GM19099 (cell line): Measurements from ENCODE around the gene TMEM212.

Experiments
- POLR2A ChIP-seq: IDR thresholded peaks from 3 replicates; pipeline ENCODE4 v1.6.1; 2011; ENCODE audit warnings: low read depth; ENCODE audit not compliant: insufficient read length; ENCODE audit errors: extremely low read depth

The TMEM212 gene

DNA sequence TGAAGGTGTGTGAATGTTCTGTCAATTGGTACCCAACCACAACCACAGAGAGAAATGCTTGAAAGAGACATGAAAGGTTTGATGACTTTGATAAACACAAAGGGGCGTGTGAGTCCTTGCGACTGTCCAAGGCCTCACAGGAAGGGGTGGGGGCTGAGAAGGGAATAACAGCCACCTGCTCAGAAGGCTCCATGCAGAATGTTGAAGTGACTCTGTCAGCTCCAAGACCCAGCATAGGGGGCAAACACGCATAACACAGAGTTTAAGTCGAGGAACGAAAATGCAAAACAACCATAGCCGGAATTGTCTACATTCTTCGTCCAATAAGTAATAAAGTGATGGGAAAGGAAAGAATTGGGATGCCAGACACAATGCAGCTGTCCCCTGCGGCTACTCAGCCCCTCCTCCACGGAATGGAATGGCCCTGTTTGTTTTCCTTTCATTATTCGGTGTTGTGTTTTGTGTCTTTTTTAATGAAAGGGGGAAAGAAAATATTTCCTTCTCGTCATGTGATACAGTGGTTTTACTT is 19.9 kb downstream of the TMEM212 start:
- TF ChIP-seq POLR2A: no peak

DNA sequence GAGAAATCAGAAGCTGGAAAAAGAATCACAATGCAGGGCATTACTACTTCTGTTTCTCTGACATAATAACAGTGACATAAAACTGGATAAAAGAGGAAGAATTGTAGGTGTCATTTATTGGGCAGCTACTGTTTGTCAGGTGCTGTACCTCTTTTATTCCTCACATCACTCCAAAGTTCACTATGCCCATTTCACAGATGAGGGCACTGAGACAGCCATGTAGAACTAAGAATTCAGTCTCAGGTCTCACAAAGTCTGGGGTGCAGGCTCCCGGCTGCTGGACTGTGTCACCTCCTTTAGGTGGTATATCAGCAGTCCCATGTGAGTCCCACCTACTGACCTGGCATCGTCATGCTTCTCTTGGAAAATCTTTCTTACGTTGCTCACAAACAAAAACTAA is 20.8 kb downstream of the TMEM212 start:
- no peak for TF ChIP-seq POLR2A

DNA sequence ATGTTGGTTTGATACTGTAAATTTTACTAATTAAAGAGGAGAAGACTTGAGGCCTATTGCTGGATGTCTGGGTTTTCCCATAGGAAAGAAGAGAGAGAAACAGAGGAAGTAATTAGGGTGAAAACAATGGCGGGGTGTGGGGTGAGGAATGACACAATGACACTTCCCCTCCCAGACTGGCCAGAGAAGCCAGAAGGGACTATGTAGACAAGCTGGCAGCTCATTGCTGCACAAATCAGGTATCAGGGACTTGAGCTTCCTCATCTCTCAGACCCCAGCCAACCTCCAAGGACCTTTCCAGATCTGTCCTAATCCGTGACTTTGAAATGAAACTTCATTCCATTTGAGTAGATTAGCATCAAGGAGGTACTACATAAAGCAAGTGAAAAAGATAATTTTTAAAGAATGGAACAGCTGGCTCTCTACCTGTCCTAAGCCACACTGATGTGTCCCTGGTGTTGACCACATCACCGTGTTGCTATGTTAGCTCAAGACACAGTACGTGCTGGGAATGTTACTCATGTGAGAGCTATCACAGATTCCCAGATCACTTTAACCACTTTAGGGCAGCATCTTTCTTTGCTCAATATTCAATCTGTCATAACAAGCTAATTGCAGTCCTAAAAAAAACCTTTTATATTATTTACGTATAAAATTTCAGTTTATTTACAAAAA is 22.2 kb downstream of the TMEM212 start:
- TF ChIP-seq POLR2A: no peak

DNA sequence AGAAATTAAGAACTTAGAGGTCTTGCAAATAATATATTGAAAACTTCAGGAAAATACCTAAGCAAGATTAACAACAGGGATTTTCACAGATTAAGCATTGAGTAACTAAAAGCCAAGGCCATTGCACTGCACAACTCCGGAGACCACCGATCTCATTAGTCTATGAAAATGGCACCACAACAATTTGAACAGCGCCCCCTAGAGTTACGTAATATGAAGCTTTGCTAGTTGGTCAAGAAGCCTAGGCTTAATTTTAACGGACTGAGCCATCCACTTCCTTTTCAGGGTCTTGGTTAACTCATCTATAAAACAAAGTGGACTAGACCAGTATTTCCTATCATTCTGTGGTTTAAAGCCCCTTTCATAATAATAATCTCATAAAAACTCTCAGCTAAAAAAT is 24.8 kb downstream of the TMEM212 start:
- TF ChIP-seq POLR2A: no peak

DNA sequence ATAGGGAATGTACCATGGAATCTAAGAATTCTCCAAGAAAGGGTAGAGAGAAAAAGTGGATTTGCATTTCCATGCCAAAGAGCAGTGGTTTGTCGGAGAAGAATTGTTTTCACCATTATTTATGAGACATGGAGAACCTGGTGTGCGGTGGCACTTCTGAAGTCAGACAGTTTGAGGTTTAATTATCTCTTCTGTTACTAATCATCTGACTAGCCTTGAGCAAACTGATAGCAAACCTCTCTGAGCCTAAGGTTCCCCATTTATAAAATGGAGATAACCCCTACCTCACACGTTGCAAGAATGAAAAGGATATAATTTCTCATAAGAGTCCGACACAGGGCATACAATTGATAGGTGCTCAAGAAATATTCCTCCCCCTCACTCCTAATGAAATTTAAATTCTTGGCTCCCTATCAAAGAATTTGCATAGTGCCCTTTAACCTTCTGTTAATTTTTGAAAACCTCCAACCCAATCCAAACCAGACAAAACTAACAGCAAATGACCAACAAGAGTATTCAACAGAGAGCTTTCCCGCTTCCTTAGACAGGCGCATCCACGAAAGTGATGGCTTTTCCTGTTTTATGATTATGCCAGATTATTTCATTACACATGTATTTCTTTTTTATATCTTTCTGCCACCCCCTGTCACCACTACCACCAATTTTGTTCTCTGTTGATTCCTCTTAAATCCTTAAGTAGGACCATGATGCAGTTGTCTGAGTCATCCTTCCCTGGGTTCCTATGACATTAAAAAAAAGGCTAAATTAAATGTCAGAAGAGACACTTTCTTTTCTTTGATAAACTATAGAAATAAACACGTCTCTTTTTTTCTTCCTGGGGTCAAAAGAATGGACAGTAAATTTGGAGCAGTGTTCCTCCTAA is 28.5 kb downstream of the TMEM212 start:
- TF ChIP-seq POLR2A: no peak

- TF ChIP-seq POLR2A: no peak
These were observed 30.4 kb downstream of the TMEM212 start for GRCh38 chr3:171873580-171873979.

- no peak for TF ChIP-seq POLR2A
These were observed 31.1 kb downstream of the TMEM212 start for GRCh38 chr3:171874251-171874681.

- no peak for TF ChIP-seq POLR2A
These were observed 31.7 kb downstream of the TMEM212 start for GRCh38 chr3:171874879-171875278.

DNA sequence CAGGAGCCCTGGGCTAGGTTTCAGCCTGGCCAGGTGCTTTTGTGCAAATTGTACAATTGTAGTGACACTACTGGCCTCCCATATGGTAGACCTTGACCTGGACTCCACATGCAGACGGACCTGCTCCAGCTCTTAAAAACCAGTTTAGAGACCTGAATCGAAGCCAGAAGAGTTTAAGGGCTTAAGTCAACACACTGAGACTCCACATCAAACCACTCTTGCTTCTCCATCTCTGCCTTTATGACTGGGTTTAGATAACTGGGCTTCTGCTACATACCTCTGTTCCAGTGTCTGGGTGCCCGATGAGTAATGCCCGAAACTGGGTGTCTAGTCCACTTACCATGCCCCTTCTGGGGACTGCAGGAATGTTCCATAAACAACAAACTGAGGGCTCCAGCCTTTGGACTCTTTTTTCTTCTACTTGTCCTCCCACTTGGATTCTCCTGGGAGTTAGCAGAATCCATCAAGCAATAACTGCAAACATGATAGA is 32.8 kb downstream of the TMEM212 start:
- TF ChIP-seq POLR2A: no peak

- TF ChIP-seq POLR2A: no peak
These were observed 33.6 kb downstream of the TMEM212 start for GRCh38 chr3:171876680-171877147.

GRCh38 chr3:171878461-171879225 is 35.5 kb downstream of the TMEM212 start:
- no peak for TF ChIP-seq POLR2A

GRCh38 chr3:171879472-171879871 is 36.3 kb downstream of the TMEM212 start:
- no peak for TF ChIP-seq POLR2A

DNA sequence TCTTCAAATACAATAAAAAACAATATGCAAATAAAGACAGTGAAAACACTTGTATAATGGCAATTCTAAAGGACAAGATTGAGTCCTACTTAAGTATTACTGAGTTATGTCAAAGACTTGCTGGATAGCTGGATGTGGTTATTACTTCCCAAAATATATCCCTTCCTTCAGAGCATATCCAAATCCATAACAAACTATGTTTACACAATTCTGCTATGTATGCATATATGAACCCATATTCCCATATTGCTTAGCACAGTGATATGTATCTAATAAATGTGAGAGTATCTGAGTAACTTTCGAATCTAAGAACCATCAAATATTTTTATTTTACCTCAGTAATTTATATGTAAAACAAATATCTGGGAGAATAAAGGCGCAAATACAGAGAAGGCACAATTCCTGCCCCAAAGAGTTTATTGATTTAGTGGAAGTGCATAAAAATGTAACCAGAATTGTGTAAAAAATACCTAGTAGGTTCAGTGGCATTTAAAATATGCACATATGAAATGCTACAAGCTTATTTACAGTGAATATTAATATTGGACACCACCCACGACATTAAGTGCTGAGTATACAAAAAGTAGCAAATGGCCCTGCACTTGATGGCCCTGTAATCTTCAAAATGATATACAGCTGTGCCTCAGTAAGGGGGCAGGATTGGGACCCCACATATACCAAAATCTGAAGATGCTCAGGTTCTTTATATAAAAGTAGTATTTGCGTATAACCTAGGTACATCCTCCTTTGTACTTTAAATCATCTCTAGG is 37.1 kb downstream of the TMEM212 start:
- no peak for TF ChIP-seq POLR2A

DNA sequence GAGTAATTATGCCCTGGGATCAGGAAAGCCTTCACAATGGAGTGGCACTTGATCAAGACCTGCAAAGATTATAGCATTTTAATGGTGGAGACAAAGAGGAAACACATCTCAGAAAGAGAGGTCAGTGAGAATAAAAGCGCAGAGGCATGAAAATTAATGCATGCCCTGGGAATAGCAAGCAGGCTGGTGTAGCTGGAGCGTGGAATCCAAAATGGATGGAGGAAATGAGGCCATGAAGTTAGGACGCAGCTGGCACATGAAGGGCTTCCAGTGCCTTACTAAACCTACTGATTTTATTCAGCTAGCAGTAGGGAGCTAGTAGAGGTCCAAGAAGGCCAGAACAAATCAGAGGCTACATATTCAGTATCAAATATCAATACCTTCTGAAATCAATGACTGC is 38.1 kb downstream of the TMEM212 start:
- no peak for TF ChIP-seq POLR2A
